Fibroblast of lung (primary cell): ENCODE results near the gene BIRC5. TPM values are rescaled to one million over a fixed set of nuclear protein-coding genes. Genes with fewer than 3 reads are reported as not detected.

Experiments used
- DNase-seq, 2 donors: peaks; one replicate each; pipeline versions ENCODE4 v3.0.0 to v3.0.0-alpha.2; 2010; ENCODE audit warnings: low read depth in 2 of 2
- H2AFZ ChIP-seq: 2 replicates; pipeline ENCODE4 v1.5.1; 2012; ENCODE audit warnings: low read length, control low read depth, inconsistent platforms
- H3K27ac ChIP-seq: 2 replicates; pipeline ENCODE4 v1.5.1; 2011; ENCODE audit warnings: low read length, control low read depth; ENCODE audit not compliant: insufficient read depth
- H3K27me3 ChIP-seq: 2 replicates; pipeline ENCODE4 v1.5.1; 2011; ENCODE audit warnings: mild to moderate bottlenecking, low read length; ENCODE audit not compliant: control insufficient read depth, insufficient read depth
- H3K36me3 ChIP-seq: 2 replicates; pipeline ENCODE4 v1.5.1; 2011; ENCODE audit warnings: low read length; ENCODE audit not compliant: control insufficient read depth, insufficient read depth
- H3K4me1 ChIP-seq: 2 replicates; pipeline ENCODE4 v1.5.1; 2011; ENCODE audit warnings: low read length; ENCODE audit not compliant: control insufficient read depth, insufficient read depth; ENCODE audit errors: extremely low read depth
- H3K4me2 ChIP-seq: 2 replicates; pipeline ENCODE4 v1.5.1; 2011; ENCODE audit warnings: low read length, control low read depth; ENCODE audit not compliant: insufficient read depth; ENCODE audit errors: extremely low read depth
- H3K4me3 ChIP-seq, 4 experiments: fragments of 200-600 bp in 1 of 4; sonication (generic) in 1 of 4; replicated peaks in 1 of 4; 2 replicates each; pipeline ENCODE4 v1.5.1; 2011 to 2016; ENCODE audit warnings: low read length in 4 of 4, low read depth in 3 of 4, mild to moderate bottlenecking in 3 of 4, control low read depth in 2 of 4, inconsistent platforms in 1 of 4, mixed read lengths in 1 of 4; ENCODE audit not compliant: insufficient read depth in 1 of 4; ENCODE audit errors: control extremely low read depth in 1 of 4
- H3K79me2 ChIP-seq: 2 replicates; pipeline ENCODE4 v1.5.1; 2012; ENCODE audit warnings: mild to moderate bottlenecking, low read length, inconsistent platforms; ENCODE audit not compliant: control insufficient read depth, insufficient read depth
- H3K9ac ChIP-seq: 2 replicates; pipeline ENCODE4 v1.5.1; 2011; ENCODE audit warnings: mild to moderate bottlenecking, low read length, control low read depth; ENCODE audit not compliant: insufficient read depth
- H3K9me3 ChIP-seq: 2 replicates; pipeline ENCODE4 v1.5.1; 2012; ENCODE audit warnings: low read depth, low read length; ENCODE audit not compliant: control insufficient read depth, insufficient read depth
- H4K20me1 ChIP-seq: 2 replicates; pipeline ENCODE4 v1.5.1; 2011; ENCODE audit warnings: low read length; ENCODE audit not compliant: control insufficient read depth, insufficient read depth; ENCODE audit errors: extremely low read depth
- EZH2 ChIP-seq: IDR thresholded peaks from 2 replicates; pipeline ENCODE4 v1.5.1; 2012; ENCODE audit warnings: low read length, control low read depth, mild to moderate bottlenecking; ENCODE audit errors: missing control alignments
- polyA minus RNA-seq: library from RNA; depleted of rRNA, polyadenylated mRNA; stranded (reverse); fragments of >200 nt; gene quantifications from 2 replicates; pipeline ENCODE4 v1.2.3, GENCODE V29; 2011; ENCODE audit warnings: low replicate concordance
- polyA plus RNA-seq, 2 donors: library from polyadenylated mRNA; depleted of rRNA in 1 of 2; stranded (reverse) in 1 of 2; unstranded in 1 of 2; fragments of >200 nt; gene quantifications; 2 replicates each; pipeline ENCODE4 v1.2.1, GENCODE V29; 2011 to 2012; ENCODE audit warnings: missing spikeins in 1 of 2
- total RNA-seq: library from RNA; depleted of rRNA; stranded (reverse); fragments of >200 nt; gene quantifications from 2 replicates; pipeline ENCODE4 v1.2.1, GENCODE V29; 2014
- TF ChIP-seq, protein P1 (sequence below), 2 donors: IDR thresholded peaks in 1 of 2; conservative IDR thresholded peaks in 1 of 2; 1 replicate in 1 of 2; 2 replicates in 1 of 2; pipeline ENCODE4 v1.5.1; 2011 to 2012; ENCODE audit warnings: low read length in 2 of 2, control low read depth in 1 of 2, inconsistent platforms in 1 of 2, low read depth in 1 of 2, mild to moderate bottlenecking in 1 of 2

The BIRC5 gene
- 3.6 and 28.6 TPM in 2 replicates for total RNA-seq
- polyA plus RNA-seq, result 11.1 and 55.0 TPM in 2 replicates
- polyA plus RNA-seq (2012), result 13.3 and 58.6 TPM in 2 replicates
- 6.2 and 39.1 TPM in 2 replicates for polyA minus RNA-seq

DNA sequence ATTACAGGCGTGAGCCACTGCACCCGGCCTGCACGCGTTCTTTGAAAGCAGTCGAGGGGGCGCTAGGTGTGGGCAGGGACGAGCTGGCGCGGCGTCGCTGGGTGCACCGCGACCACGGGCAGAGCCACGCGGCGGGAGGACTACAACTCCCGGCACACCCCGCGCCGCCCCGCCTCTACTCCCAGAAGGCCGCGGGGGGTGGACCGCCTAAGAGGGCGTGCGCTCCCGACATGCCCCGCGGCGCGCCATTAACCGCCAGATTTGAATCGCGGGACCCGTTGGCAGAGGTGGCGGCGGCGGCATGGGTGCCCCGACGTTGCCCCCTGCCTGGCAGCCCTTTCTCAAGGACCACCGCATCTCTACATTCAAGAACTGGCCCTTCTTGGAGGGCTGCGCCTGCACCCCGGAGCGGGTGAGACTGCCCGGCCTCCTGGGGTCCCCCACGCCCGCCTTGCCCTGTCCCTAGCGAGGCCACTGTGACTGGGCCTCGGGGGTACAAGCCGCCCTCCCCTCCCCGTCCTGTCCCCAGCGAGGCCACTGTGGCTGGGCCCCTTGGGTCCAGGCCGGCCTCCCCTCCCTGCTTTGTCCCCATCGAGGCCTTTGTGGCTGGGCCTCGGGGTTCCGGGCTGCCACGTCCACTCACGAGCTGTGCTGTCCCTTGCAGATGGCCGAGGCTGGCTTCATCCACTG is at the start of gene BIRC5:
Gene BIRC5 (plus strand): TSS at position 238 of the 690 bp plus-strand sequence. CDS start 64 bp downstream, at position 302.
- H3K79me2 ChIP-seq, result peaks cover 30% of the 10 kb centered on the region
- TF ChIP-seq EZH2, result no peak
- TF ChIP-seq, protein P1, sequence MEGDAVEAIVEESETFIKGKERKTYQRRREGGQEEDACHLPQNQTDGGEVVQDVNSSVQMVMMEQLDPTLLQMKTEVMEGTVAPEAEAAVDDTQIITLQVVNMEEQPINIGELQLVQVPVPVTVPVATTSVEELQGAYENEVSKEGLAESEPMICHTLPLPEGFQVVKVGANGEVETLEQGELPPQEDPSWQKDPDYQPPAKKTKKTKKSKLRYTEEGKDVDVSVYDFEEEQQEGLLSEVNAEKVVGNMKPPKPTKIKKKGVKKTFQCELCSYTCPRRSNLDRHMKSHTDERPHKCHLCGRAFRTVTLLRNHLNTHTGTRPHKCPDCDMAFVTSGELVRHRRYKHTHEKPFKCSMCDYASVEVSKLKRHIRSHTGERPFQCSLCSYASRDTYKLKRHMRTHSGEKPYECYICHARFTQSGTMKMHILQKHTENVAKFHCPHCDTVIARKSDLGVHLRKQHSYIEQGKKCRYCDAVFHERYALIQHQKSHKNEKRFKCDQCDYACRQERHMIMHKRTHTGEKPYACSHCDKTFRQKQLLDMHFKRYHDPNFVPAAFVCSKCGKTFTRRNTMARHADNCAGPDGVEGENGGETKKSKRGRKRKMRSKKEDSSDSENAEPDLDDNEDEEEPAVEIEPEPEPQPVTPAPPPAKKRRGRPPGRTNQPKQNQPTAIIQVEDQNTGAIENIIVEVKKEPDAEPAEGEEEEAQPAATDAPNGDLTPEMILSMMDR (conservative IDR thresholded peaks at IDR 0.05 in 1 of 2, IDR thresholded peaks at IDR 0.05 in 1 of 2; ENCODE audit: low read depth in 1 of 2, low read length in 2 of 2), result no peak
- peak; percentile 77 to 83 for DNase-seq

DNA sequence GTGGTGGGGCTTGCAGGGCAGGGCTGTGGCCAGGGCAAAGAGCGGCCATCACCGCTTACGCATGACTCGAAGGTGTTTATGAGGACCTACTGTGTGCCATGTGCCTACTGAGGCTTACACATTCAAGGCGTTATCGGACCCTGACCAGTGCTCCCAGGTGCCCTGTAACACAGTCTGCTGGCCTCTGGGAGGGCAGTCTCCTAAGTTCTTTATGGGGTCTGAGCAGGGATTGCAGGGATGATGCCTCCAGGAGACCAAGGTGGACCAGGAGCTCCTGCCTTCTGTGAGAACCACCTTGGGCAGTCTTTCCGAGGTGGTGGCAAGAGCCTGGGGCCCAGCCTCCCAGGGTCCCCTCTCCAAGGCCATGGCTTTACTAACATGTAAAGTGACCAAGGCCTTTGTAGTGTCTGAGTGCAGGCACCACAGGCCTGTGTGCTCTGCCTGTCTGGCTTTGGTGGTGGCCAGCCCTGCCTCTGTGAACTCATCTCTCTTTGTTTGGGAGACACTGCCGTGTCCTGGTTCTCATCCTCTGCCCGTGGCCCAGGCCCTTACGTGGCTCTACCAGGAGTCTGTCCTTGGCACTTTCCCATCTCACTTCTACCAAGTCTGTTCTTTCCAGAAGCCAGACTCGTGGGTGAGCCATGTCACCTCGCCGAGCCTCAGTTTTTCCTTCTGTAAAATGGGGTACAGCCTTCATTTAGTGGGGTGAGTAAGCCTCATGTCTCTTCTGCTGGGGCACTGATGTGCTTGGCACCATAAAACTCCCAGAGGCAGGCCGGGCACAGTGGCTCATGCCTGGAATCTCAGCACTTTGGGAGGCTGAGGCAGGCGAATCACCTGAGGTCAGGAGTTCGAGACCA is 49.1 kb upstream of the BIRC5 start:
- Histone ChIP-seq H3K9ac (no peak overlapping the region), H2AFZ (no peak overlapping the region), H3K36me3 (no peaks in the 10 kb centered on the region), H3K4me3 (no peak overlapping the region), H3K27me3 (no peaks in the 10 kb centered on the region), H3K4me1 (no peaks in the 10 kb centered on the region), H3K4me2 (no peak overlapping the region), H4K20me1 (no peaks in the 10 kb centered on the region), H3K9me3 (no peaks in the 10 kb centered on the region), H3K27ac (no peak overlapping the region), H3K79me2 (no peaks in the 10 kb centered on the region)
- no peak for TF ChIP-seq EZH2
- TF ChIP-seq, protein P1 (conservative IDR thresholded peaks at IDR 0.05 in 1 of 2, IDR thresholded peaks at IDR 0.05 in 1 of 2; ENCODE audit: low read depth in 1 of 2, low read length in 2 of 2), result no peak
- DNase-seq, result no peak

More for the DNA sequence above, at the start of gene BIRC5:
- peak within 1 kb of the TSS; percentile 85 for H3K27ac ChIP-seq
- peak within 1 kb of the TSS; percentile 73 for H3K9ac ChIP-seq
- peak within 1 kb of the TSS; percentile 95 for H3K4me2 ChIP-seq
- H3K36me3 ChIP-seq, result no peaks in the 10 kb centered on the region
- H3K4me3 ChIP-seq, result peak within 1 kb of the TSS; percentile 66 to 89 (median 70)
- no peaks in the 10 kb centered on the region for H3K9me3 ChIP-seq
- H3K4me1 ChIP-seq, result peaks cover 4% of the 10 kb centered on the region
- no peaks in the 10 kb centered on the region for H4K20me1 ChIP-seq
- H3K27me3 ChIP-seq, result no peaks in the 10 kb centered on the region
- H2AFZ ChIP-seq, result peak within 1 kb of the TSS; percentile 83

DNA sequence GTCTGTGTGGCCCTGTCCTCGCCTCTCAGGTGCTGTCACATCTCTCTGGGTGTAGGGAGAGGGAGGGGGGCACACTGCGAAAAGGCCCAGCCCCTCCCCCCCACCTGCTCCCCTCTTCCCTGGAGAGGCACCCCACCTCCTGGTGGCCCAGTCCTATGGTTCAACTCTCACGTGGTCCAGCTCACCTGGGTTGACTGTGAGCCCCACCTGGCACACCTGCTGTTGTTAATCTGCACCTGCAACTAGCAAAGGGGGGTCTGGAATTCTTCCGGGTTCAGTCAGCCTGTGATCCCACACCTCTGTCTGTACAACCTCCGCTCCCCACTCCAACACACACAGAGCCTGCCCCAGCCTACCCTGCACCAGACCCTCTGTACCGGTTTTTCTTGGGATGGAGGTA is 47.6 kb upstream of the BIRC5 start:
- Histone ChIP-seq H3K36me3 (no peaks in the 10 kb centered on the region), H4K20me1 (no peaks in the 10 kb centered on the region), H3K4me3 (no peak overlapping the region), H3K4me2 (no peak overlapping the region), H2AFZ (no peak overlapping the region), H3K27ac (no peak overlapping the region), H3K9ac (no peak overlapping the region), H3K27me3 (no peaks in the 10 kb centered on the region), H3K79me2 (no peaks in the 10 kb centered on the region), H3K4me1 (no peaks in the 10 kb centered on the region), H3K9me3 (no peaks in the 10 kb centered on the region)
- TF ChIP-seq, protein P1 (conservative IDR thresholded peaks at IDR 0.05 in 1 of 2, IDR thresholded peaks at IDR 0.05 in 1 of 2; ENCODE audit: low read depth in 1 of 2, low read length in 2 of 2), result no peak
- no peak for TF ChIP-seq EZH2
- DNase-seq, result no peak
